T-helper 9 cell (primary cell): ENCODE data around the gene STX11.
"Not testable (repeated sequence)": the region's sequence is repeated elsewhere in the genome, so short reads cannot be mapped to it uniquely, and the experiment has no call there.

Experiments
- DNase-seq: peaks from one replicate; pipeline ENCODE4 v3.0.0-alpha.2; 2020
- total RNA-seq, 2 donors: gene quantifications; one replicate each; lab custom pipeline; 2026; lab: John Stamatoyannopoulos, UW

STX11 gene
- 34.3 to 35.2 reads per million in 2 donors for total RNA-seq

DNA sequence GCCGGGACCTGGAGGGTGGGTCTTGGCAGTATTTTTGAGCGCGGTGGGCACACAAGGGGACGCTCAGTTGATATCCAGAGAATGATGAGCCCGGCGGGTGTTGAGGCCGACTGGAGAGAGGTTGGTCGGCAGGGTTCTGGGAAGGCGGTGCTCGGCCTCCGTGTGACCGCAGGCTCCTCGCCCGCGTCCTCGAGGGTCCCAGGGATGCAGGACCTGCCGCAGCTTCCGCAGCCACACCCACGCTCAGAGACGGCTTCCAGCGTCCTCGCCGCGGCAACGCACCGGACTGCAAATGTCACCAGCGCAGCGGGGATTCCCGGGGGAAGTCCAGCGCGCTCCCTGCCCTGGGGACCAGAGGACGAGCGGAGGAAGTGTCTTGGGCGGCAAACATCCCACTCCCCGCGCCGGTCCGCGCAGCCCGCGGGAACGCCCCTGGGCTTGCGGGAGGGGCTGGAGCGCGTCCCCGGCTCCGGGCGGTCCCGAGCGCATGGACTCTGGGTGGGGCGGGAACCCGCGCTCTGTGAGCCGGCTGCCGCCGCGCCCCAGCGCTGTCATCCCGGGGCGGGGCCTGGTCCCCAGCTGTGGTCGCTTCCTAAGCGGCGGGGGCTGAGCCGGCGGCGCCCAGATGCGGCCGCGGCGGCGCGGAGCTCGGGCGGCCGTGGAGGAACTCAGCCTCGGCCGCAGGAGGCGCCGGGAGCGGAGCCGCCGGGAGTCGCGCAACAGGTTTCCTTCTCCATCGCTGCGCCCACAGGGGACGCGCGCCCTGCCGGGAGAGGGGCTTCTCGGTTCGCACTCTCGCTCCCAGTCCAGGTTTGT lies at the start of gene STX11:
Gene STX11, plus strand, starts transcription at position 624 of the 816 bp plus-strand sequence. CDS start 36,111 bp downstream, outside the sequence.
- peak; percentile 51 for DNase-seq

DNA sequence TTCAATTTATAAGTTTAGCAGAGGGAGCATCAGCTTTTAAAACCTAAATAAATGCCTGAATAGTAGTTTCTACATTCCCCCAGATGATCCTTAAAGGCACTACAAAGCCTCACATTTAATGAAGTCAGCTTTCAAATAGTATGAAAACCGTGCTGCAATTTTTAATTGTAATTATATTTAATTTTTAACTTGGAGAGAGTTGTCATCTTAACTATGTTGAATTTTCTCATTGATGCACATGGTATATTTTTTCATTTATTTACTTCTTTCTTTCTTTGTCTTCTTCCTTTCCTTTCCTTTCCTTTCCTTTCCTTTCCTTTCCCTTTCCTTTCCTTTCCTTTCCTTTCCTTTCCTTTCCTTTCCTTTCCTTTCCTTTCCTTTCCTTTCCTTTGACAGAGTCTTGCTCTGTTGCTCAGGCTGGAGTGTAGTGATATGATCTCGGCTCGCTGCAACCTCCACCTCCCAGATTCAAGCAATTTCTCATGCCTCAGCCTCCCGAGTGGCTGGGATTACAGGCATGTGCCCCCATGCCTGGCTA lies 47.2 kb upstream of the STX11 start:
- DNase-seq = no peak

DNA sequence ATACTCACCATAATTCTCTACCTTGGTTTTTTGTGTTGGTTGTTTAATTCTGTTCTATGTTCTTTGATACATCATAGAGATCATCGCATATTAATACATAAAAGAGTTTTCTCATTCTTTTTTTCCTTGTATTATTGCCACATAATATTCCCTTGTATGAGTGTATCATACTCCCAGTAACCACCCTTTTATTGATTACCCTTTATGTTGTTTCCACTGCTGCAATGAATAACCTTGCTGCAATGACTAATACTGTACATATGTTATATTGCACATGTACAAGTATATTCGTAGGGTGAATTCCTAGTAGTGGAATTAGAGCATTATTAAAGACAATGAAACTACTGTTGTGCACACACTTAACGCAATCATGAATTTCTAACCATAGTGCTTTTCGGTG lies 45.8 kb upstream of the STX11 start:
- no peak for DNase-seq

DNA sequence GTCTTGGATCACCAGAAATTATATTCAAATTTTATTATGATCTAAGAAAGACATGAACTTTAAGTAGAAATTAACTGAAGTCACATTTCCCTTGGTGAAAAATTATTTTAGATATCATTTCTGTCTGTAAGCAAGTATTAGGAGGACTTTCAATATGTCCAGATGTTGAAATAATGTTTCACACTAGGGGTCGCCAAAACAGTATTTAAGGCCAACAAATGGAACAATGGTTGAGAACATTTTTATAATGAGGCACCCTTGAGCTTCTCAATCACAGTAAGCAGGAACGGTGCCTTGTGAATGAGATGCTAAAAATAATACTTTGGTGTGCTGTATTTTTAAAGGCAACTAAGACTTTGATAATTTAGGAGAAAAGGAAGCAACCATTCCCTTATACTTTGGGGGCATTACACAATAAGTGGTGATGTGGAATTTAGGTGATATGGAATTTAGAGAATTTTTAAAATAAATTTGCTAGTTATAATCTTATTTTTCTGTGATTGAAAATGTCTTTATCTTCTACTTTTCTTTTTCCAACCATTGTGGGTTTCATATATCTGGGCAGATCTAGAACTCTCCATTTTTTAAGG lies 45.3 kb upstream of the STX11 start:
- DNase-seq = no peak

DNA sequence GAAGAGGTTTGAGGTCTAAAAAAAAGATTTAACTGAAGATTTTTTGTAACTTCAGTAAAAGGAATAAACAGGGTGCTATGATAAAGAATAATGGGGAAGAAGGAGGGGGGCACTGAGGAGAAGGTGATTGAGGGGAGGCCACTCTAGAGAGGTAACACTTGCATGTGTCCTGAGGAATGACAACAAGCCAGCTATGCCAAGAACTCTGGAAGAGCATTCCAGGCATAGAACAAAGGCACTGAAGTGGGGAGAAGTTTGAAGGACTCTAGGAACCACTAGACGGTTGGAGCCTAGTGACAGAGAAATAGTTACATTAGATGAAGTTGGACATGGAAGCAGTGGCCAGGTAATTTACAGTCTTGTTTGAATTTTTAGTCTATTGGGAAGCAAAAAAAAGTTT lies 44.1 kb upstream of the STX11 start:
- no peak for DNase-seq

- DNase-seq = no peak
Observed at GRCh38 chr6:144110210-144110609, 40.1 kb upstream of the STX11 start.

DNA sequence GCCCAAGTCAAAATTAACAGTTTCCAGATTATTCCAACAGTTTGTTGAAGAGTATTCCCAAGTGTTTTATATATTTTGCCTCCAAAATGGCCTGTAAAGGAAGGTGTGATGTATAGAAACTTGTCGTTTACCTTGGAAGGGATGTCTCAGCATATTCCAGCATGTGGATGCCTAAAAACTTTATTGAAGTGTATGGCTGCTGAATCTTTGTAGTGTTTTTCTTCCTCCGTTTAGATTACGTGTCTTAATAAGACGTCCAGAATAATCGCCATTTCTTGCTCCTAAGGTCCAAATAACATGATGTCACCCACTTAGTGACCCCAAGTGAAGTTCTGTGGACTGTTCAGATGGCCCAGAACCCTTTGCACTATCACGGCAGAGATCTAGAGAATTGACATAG lies 37.0 kb upstream of the STX11 start:
- DNase-seq = no peak

DNA sequence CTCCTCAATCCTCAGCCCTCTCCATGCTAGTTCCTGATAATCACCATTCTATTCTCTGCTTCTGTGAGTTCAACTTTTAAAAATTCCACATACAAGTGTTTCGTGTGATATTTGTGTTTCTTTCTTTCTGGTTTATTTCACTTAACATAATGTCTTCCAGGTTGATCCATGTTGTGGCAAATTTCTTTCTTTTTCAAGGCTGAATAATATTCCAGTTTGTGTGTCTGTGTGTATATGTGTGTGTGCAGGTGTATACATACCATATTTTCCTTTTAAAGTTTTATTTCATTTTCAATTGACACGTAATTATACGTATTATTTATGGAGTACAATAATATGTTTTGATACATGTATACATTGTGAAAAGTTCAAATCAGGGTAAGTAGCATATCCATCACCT lies 35.1 kb upstream of the STX11 start:
- no peak for DNase-seq

GRCh38 chr6:144119376-144119775 lies 30.9 kb upstream of the STX11 start:
- no peak for DNase-seq

- DNase-seq = no peak
Observed at GRCh38 chr6:144122861-144123260, 27.5 kb upstream of the STX11 start.

- no peak for DNase-seq
Observed at GRCh38 chr6:144123421-144123820, 26.9 kb upstream of the STX11 start.

DNA sequence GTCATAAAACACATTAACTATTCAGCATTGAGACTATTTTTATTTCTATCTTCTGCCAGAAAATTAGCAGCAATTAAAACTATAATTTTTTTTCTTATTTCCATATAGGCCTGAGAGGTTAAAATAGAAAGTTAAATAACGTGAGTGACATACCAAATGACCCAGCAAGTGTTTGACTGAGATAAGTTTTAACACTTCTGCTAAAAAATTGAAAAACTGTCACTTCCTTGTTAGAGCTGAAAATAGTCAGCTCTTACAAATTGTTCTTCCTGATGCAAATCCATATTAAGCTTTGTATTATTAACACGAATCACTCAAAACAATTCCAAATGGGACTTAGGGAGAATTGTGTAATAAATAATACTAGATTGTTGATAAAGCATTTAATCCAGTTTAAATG lies 26.5 kb upstream of the STX11 start:
- no peak for DNase-seq

DNA sequence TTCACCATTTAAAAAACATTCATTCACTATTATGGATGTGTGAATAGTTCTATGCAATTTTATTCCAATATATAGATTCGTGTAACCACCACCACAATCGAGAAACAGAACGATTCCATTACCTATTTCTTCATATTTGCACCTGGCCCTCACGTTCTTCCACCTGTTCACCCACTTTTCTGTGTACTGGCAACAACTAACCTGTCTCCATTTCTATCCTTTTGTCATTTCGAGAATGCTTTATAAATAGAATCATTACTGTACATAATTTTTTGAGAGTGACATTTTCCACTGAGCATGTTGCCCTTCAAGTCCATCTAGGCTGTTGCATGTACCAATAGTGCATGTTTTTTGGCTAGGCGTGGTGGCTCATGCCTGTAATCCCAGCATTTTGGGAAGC lies 23.2 kb upstream of the STX11 start:
- no peak for DNase-seq

DNA sequence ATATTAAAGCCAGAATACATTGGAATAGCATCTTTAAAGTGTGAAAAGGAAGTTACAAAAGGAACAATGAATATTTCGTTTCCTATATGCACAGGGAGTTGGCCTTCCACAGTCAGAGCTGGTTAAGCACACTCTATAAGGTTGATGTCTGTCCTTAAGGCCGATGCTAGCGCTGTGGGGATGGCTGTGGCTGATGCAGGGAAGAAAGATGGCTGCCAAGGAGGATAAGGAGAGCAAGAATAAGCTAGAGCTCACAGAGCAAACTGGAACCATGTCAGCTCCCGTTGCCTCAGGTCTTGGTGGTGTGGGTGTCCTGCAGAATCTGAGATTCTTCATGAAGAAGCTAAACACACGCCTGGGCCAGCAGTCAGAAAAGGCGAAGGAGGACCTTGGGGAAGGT lies 20.8 kb upstream of the STX11 start:
- DNase-seq = no peak

DNA sequence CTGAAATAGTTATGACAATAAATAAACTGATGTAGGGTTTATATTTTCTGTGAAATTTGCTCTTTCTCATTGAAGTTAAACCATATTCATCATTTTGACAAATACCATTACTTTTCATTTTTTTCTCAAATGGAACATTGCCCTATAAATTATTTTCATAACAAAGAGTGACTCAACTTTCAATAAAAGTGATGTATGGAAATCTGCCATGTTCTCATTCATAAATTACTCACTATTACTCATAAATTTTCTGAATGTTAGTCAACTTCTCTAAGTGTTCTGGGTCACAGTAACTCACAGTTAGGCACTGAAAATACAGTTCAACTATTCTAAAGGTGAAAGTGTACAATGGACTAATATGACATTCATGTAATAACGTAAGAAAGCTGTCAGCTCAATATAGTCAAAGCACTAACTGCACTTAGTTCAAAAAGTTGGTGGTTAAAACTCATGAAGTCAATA lies 19.0 kb upstream of the STX11 start:
- DNase-seq = no peak

DNA sequence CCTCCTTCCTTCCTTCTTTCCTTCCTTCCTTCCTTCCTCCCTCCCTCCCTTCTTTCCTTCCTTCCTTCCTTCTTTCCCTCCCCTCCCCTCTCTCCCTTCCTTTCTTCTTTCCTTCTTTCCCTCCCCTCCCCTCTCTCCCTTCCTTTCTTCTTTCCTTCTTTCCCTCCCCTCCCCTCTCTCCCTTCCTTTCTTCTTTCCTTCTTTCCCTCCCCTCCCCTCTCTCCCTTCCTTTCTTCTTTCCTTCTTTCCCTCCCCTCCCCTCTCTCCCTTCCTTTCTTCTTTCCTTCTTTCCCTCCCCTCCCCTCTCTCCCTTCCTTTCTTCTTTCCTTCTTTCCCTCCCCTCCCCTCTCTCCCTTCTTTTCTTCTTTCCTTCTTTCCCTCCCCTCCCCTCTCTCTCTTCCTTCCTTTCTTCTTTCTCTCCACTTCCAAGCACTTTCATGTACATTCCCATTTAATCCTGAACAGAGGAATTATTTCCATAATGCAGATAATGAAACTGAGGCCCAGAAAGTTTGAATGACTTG lies 18.1 kb upstream of the STX11 start:
- DNase-seq = not testable (repeated sequence)

DNA sequence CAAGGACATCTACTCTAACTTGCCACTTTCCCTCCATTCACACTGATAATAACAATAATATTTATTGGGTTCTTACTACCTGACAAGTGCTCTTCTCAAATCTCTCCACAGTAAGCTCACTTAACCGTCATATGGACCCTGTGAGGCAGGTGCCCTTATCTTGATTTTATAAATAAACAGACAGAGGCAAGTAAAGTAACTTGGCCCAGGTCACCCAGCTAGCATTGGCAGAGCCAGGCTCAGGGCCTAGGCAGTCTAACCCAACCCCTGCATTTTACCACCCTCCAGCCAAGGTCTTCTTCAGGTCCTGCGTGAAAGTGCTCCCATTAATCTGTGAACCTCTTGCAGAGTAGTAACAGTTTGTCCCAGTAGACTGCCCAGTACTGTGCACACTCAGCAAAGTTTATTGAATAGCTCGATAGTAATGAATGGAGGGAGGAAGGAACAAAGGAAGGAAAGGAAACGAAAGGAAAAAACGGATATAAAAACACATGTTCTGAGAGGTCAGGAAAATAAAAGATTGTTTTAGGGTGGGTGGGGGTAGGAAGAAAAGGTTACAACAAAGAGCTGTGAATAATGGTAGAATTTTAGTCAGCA lies 17.0 kb upstream of the STX11 start:
- DNase-seq = no peak

- DNase-seq = no peak
Observed at GRCh38 chr6:144134176-144134575, 16.1 kb upstream of the STX11 start.

DNA sequence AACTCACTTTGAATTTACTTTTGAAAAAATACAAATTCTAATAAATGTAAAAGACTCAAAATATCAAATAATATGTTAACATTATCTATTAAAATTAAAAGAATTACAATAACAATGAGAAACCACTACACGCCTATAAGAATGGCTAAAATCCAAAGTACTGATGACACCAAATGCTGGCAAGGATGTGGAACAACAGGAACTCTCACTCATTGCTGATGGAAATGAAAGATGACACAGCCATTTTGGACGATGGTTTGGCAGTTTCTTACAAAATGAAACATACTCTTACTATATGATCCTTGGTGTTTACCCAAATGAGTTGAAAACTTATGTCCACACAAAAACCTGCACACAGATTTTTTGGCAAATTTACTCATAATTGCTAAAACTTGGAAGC lies 15.6 kb upstream of the STX11 start:
- no peak for DNase-seq

DNA sequence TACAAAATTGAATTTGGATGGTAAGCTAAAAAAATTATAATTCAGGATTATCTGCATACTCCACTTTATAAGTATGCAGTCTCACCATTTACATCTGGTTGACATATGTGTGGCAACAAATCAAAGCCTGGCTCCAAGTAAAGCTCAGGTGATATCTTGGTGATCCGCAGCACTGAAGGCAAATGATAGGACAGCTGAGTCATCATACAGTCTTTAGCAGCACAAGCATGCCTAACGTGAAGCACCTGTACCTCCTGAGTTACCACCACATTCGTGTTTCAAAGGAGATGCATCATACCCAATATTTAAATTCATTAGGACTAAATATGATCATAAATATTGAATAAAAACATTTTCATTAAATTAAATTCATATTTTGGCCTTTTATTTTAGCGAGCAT lies 11.8 kb upstream of the STX11 start:
- no peak for DNase-seq

DNA sequence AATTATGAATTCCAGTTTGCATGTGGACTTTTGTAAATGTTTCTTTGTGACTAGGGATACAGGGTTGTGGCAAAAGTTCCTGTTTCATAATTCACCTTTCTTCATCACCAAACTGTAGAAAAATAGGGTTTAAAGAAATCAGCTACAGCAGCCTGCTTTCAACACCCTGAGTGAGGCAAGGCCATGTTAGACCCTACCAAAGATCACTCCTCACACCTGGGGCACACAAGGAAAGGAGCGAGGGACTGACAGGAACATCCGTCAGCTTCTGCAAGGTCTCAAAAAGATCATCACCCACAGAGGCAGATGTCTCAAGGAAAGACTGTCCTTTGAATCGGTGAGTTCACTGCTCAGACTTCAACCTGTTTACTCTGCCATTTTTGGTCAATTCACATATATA lies 10.5 kb upstream of the STX11 start:
- DNase-seq = no peak

DNA sequence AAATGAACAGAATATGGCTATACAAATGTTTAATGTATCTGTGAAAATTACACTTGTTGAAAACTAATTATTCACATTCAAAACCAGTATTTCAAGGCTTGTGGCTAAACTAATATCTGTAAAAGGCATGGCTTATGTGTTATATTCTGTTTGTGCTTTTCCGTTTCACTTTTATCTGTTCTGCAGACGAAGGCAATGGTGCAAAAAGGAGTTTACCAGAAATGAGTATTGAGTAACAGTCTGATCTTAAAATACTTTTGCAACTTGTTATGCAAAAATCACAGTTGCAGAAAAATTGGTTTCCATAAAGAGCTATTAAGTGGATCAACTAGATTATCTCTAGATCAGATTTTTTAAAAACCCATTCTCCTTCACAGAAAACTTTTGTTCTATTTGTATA lies 9.4 kb upstream of the STX11 start:
- DNase-seq = no peak

DNA sequence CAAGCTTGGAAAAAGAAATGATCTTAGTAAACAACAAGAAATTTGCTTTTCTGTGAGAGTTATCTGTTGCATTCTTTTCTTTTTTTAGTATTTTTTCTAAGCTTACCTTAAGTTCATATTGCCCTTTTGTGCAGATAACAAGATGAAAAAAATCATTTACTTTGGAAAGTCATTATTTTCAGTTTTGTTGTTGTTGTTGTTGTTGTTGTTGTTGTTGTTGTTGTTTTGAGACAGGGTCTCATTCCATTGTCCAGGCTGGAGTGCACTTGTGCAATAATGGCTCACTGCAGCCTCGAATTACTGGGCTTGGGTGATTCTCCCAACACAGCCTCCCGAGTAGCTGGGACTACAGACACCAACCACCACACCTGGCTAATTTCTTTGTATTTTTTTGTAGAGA lies 8.8 kb upstream of the STX11 start:
- no peak for DNase-seq

- DNase-seq = no peak
Observed at GRCh38 chr6:144143106-144143505, 7.2 kb upstream of the STX11 start.
